Stimulated activated effector memory CD8-positive, alpha-beta T cell treated with anti-CD3 and anti-CD28 coated beads, Interleukin-12 subunit alpha, Interleukin-12 subunit beta, amount 100 ng/mL, for 72 hours (primary cell): ENCODE results near the gene OTUD7B.
"Not testable (repeated sequence)": the region's sequence is repeated elsewhere in the genome, so short reads cannot be mapped to it uniquely, and the experiment has no call there.

ENCODE experiments used
- ATAC-seq: fragments of 150-1000 bp; cut with Tn5 transposase; 2 replicates; pipeline ENCODE4 v1.10.0; 2021
- DNase-seq, 2 donors: peaks; one replicate each; pipeline ENCODE4 v3.0.0; 2021 to 2022; ENCODE audit warnings: low spot score in 2 of 2
- H3K27ac Mint-ChIP-seq: one replicate; pipeline ENCODE4 v1.8.0; 2022; ENCODE audit warnings: mild to moderate bottlenecking, mixed read lengths
- H3K36me3 Mint-ChIP-seq: one replicate; pipeline ENCODE4 v1.8.0; 2022; ENCODE audit warnings: mild to moderate bottlenecking, mixed read lengths
- H3K4me1 Mint-ChIP-seq: one replicate; pipeline ENCODE4 v1.8.0; 2022; ENCODE audit warnings: mixed read lengths
- H3K4me3 Mint-ChIP-seq: one replicate; pipeline ENCODE4 v1.8.0; 2022; ENCODE audit warnings: mild to moderate bottlenecking, mixed read lengths
- H3K9me3 Mint-ChIP-seq: one replicate; pipeline ENCODE4 v1.8.0; 2022; ENCODE audit warnings: mixed read lengths

OTUD7B gene

GRCh38 chr1:149942207-149942606, 68.3 kb downstream of the OTUD7B start:
- peaks cover 32% of the 10 kb centered on the region for H3K4me1 Mint-ChIP-seq
- ATAC-seq (no peak), DNase-seq (no peak)
- no peak overlapping the region for H3K4me3 Mint-ChIP-seq
- H3K9me3 Mint-ChIP-seq = no peaks in the 10 kb centered on the region
- H3K36me3 Mint-ChIP-seq = peaks cover 51% of the 10 kb centered on the region
- H3K27ac Mint-ChIP-seq = no peak overlapping the region

GRCh38 chr1:149940427-149940826, 70.1 kb downstream of the OTUD7B start:
- H3K27ac Mint-ChIP-seq = no peak overlapping the region
- H3K4me1 Mint-ChIP-seq = peaks cover 35% of the 10 kb centered on the region
- H3K4me3 Mint-ChIP-seq = no peak overlapping the region

GRCh38 chr1:149938668-149939003, 71.9 kb downstream of the OTUD7B start:
- ATAC-seq, DNase-seq, H3K9me3 Mint-ChIP-seq: not testable (repeated sequence)
- peak overlapping the region; percentile 5 for H3K4me3 Mint-ChIP-seq
- H3K36me3 Mint-ChIP-seq = peaks cover 21% of the 10 kb centered on the region
- peak overlapping the region; percentile 68 for H3K27ac Mint-ChIP-seq
- H3K4me1 Mint-ChIP-seq = peaks cover 32% of the 10 kb centered on the region

More at GRCh38 chr1:149940427-149940826, 70.1 kb downstream of the OTUD7B start:
- Mint-ChIP-seq H3K36me3 (peaks cover 36% of the 10 kb centered on the region), H3K9me3 (no peaks in the 10 kb centered on the region)
- no peak for DNase-seq
- ATAC-seq = no peak

- Mint-ChIP-seq H3K4me1 (peaks cover 24% of the 10 kb centered on the region), H3K9me3 (no peaks in the 10 kb centered on the region), H3K27ac (no peak overlapping the region), H3K4me3 (no peak overlapping the region), H3K36me3 (peaks cover 16% of the 10 kb centered on the region)
- DNase-seq = no peak
- peak; percentile 6 for ATAC-seq
These were observed 72.8 kb downstream of the OTUD7B start for GRCh38 chr1:149937759-149938158.

- H3K27ac Mint-ChIP-seq = no peak overlapping the region
- no peaks in the 10 kb centered on the region for H3K9me3 Mint-ChIP-seq
- peaks cover 24% of the 10 kb centered on the region for H3K4me1 Mint-ChIP-seq
- no peak overlapping the region for H3K4me3 Mint-ChIP-seq
- ATAC-seq = no peak
- H3K36me3 Mint-ChIP-seq = peaks cover 16% of the 10 kb centered on the region
- no peak for DNase-seq
These were observed 73.4 kb downstream of the OTUD7B start for GRCh38 chr1:149936992-149937705.

- H3K4me3 Mint-ChIP-seq = no peak within 1 kb of the TSS
- no peak for DNase-seq
- peak within 1 kb of the TSS; percentile 63 for H3K27ac Mint-ChIP-seq
These were observed 74.1 kb downstream of the OTUD7B start, which contains the start of gene MTMR11 for GRCh38 chr1:149936170-149936991. Gene MTMR11, minus strand, starts transcription at chr1:149936879. Its CDS starts 232 bp downstream, at chr1:149936647.

GRCh38 chr1:149934356-149934755, 76.2 kb downstream of the OTUD7B start:
- peaks cover 6% of the 10 kb centered on the region for H3K36me3 Mint-ChIP-seq
- DNase-seq (no peak), ATAC-seq (no peak)
- no peak overlapping the region for H3K4me3 Mint-ChIP-seq
- peak overlapping the region; percentile 32 for H3K27ac Mint-ChIP-seq
- no peaks in the 10 kb centered on the region for H3K9me3 Mint-ChIP-seq
- peaks cover 39% of the 10 kb centered on the region for H3K4me1 Mint-ChIP-seq

More at GRCh38 chr1:149936170-149936991, 74.1 kb downstream of the OTUD7B start, which contains the start of gene MTMR11:
- ATAC-seq = no peak
- peaks cover 8% of the 10 kb centered on the region for H3K36me3 Mint-ChIP-seq
- H3K9me3 Mint-ChIP-seq = no peaks in the 10 kb centered on the region
- peaks cover 32% of the 10 kb centered on the region for H3K4me1 Mint-ChIP-seq

- peaks cover 41% of the 10 kb centered on the region for H3K4me1 Mint-ChIP-seq
- no peak for DNase-seq
- no peak overlapping the region for H3K27ac Mint-ChIP-seq
- H3K4me3 Mint-ChIP-seq = no peak overlapping the region
- no peaks in the 10 kb centered on the region for H3K9me3 Mint-ChIP-seq
- peaks cover 6% of the 10 kb centered on the region for H3K36me3 Mint-ChIP-seq
- no peak for ATAC-seq
These were observed 77.3 kb downstream of the OTUD7B start for GRCh38 chr1:149933208-149933607.

- peaks cover 11% of the 10 kb centered on the region for H3K36me3 Mint-ChIP-seq
- DNase-seq = no peak
- H3K4me3 Mint-ChIP-seq = no peak overlapping the region
- no peak for ATAC-seq
- peaks cover 36% of the 10 kb centered on the region for H3K4me1 Mint-ChIP-seq
- H3K9me3 Mint-ChIP-seq = no peaks in the 10 kb centered on the region
- peak overlapping the region; percentile 33 for H3K27ac Mint-ChIP-seq
These were observed 78.1 kb downstream of the OTUD7B start for GRCh38 chr1:149932474-149932873.

- Mint-ChIP-seq H3K27ac (peak overlapping the region; percentile 73), H3K9me3 (no peaks in the 10 kb centered on the region), H3K4me3 (peak overlapping the region; percentile 23), H3K36me3 (peaks cover 22% of the 10 kb centered on the region), H3K4me1 (peaks cover 39% of the 10 kb centered on the region)
- DNase-seq (no peak), ATAC-seq (no peak)
These were observed 79.2 kb downstream of the OTUD7B start for GRCh38 chr1:149931212-149931790.

GRCh38 chr1:149929856-149930255, 80.7 kb downstream of the OTUD7B start:
- Mint-ChIP-seq H3K27ac (peak overlapping the region; percentile 73), H3K4me1 (peaks cover 54% of the 10 kb centered on the region)
- ATAC-seq = no peak

GRCh38 chr1:149928401-149928724, 82.2 kb downstream of the OTUD7B start:
- peak overlapping the region; percentile 91 for H3K4me3 Mint-ChIP-seq
- H3K4me1 Mint-ChIP-seq = peaks cover 60% of the 10 kb centered on the region
- ATAC-seq = no peak

More at GRCh38 chr1:149929856-149930255, 80.7 kb downstream of the OTUD7B start:
- peak overlapping the region; percentile 91 for H3K4me3 Mint-ChIP-seq
- DNase-seq = no peak
- peaks cover 31% of the 10 kb centered on the region for H3K36me3 Mint-ChIP-seq
- no peaks in the 10 kb centered on the region for H3K9me3 Mint-ChIP-seq

GRCh38 chr1:149927563-149928400, 82.7 kb downstream of the OTUD7B start, which contains the start of gene SF3B4:
Gene SF3B4, minus strand, starts transcription at chr1:149927803. Its CDS starts 44 bp downstream, at chr1:149927759.
- peak; percentile 86 to 96 for DNase-seq
- Mint-ChIP-seq H3K27ac (peak within 1 kb of the TSS; percentile 92), H3K4me1 (peaks cover 60% of the 10 kb centered on the region), H3K4me3 (peak within 1 kb of the TSS; percentile 91), H3K9me3 (no peaks in the 10 kb centered on the region), H3K36me3 (peaks cover 52% of the 10 kb centered on the region)
- peak; percentile 98 for ATAC-seq

More at GRCh38 chr1:149928401-149928724, 82.2 kb downstream of the OTUD7B start:
- Mint-ChIP-seq H3K27ac (peak overlapping the region; percentile 92), H3K36me3 (peaks cover 46% of the 10 kb centered on the region), H3K9me3 (no peaks in the 10 kb centered on the region)
- no peak for DNase-seq

GRCh38 chr1:149927056-149927562, 83.4 kb downstream of the OTUD7B start:
- DNase-seq (no peak), ATAC-seq (no peak)
- Mint-ChIP-seq H3K4me1 (peaks cover 59% of the 10 kb centered on the region), H3K36me3 (peaks cover 59% of the 10 kb centered on the region), H3K9me3 (no peaks in the 10 kb centered on the region), H3K27ac (peak overlapping the region; percentile 92), H3K4me3 (peak overlapping the region; percentile 91)
